Vagina (tissue), 2 donors: Measurements from ENCODE around the gene SLC8A1.

Experiments
- CTCF ChIP-seq, 3 experiments: fragments of 450-650 bp in 2 of 3; fragments of 200-600 bp in 1 of 3; sonication (generic) in 1 of 3; IDR thresholded peaks; one replicate each; pipeline ENCODE4 v1.5.1; 2017 to 2019; ENCODE audit warnings: antibody characterized with exemption in 3 of 3, mild to moderate bottlenecking in 2 of 3, moderate library complexity in 2 of 3
- POLR2A ChIP-seq, 2 donors: fragments of 450-650 bp; IDR thresholded peaks; one replicate each; pipeline ENCODE4 v1.6.1; 2017; ENCODE audit warnings: antibody characterized with exemption in 2 of 2, mild to moderate bottlenecking in 2 of 2, moderate library complexity in 2 of 2

- no peak for TF ChIP-seq CTCF (IDR thresholded peaks at IDR 0.05)
- no peak for TF ChIP-seq POLR2A (IDR thresholded peaks at IDR 0.05)
Observed at GRCh38 chr2:40348665-40349064, 103.2 kb downstream of the SLC8A1 start.
